ENCODE results near the gene NME7.
"Not testable (repeated sequence)": the region's sequence is repeated elsewhere in the genome, so short reads cannot be mapped to it uniquely, and the experiment has no call there.

The NME7 gene, protein sequence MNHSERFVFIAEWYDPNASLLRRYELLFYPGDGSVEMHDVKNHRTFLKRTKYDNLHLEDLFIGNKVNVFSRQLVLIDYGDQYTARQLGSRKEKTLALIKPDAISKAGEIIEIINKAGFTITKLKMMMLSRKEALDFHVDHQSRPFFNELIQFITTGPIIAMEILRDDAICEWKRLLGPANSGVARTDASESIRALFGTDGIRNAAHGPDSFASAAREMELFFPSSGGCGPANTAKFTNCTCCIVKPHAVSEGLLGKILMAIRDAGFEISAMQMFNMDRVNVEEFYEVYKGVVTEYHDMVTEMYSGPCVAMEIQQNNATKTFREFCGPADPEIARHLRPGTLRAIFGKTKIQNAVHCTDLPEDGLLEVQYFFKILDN

DNA sequence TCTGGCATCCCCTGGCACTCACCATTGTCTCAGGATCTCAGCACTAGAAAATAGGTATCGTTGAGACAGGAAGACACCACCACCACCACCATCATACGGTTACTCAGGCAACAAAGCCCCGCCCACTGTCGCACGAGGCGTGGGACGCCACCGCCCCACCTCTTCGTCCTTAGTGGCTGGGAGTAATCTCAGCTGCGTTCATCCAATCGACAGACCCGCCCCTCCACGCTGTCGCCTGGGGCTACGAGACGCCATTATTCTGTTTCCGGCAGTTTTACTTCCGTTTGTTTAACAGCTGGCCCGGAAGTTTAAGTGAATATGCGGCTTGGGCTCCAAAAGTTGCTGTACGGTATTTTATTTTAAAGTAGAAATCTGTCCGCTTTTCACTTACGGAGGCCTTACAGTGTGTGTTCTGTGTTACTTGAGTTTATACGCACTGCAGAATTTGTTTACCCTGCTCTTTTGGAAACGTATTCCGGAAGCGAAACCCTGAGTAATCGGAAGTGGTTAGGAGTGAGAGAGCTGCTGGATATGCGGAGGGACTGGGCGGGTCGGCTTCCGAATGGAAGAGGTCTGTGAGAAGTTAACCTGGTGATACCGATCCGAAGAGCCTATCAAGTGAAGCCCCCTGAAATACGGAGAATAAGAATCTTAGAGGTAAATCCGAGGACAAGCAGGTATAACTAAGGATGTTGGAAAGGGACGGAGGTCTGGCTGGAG lies at the start of gene NME7, which contains the start of gene BLZF1:
TSS of gene NME7 (minus strand) at position 112 of the 720 bp plus-strand sequence. CDS start at position 25, 87 bp downstream.
TSS of gene BLZF1 (plus strand) at position 510 of the 720 bp plus-strand sequence. CDS start 1,328 bp downstream, outside the sequence.
- TF ChIP-seq, protein P1, sequence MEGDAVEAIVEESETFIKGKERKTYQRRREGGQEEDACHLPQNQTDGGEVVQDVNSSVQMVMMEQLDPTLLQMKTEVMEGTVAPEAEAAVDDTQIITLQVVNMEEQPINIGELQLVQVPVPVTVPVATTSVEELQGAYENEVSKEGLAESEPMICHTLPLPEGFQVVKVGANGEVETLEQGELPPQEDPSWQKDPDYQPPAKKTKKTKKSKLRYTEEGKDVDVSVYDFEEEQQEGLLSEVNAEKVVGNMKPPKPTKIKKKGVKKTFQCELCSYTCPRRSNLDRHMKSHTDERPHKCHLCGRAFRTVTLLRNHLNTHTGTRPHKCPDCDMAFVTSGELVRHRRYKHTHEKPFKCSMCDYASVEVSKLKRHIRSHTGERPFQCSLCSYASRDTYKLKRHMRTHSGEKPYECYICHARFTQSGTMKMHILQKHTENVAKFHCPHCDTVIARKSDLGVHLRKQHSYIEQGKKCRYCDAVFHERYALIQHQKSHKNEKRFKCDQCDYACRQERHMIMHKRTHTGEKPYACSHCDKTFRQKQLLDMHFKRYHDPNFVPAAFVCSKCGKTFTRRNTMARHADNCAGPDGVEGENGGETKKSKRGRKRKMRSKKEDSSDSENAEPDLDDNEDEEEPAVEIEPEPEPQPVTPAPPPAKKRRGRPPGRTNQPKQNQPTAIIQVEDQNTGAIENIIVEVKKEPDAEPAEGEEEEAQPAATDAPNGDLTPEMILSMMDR (IDR thresholded peaks at IDR 0.05; ENCODE audit: low read depth, low read length) = no peak
- DNase-seq (ENCODE audit: extremely low read depth, low read depth) = peak; percentile 85

DNA sequence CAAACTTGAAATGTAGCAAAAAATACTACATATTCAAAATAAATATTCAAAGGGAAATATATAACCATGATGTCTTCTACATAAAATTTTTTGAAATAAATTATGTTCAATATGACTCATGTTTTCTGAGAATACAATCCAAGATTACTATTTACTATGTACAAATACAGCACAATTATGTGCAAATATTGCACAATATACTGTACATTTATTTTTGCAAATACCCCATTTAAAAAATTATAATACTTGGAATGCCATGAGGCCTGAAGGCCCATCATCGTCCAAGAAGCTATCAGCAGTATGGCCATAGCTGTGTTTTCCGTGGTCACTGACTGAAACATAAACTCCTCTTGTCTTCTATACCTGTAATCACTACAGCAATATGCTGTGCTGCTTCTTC lies 47.4 kb upstream of the NME7 start:
- TF ChIP-seq, protein P1 (IDR thresholded peaks at IDR 0.05; ENCODE audit: low read depth, low read length) = no peak
- DNase-seq (ENCODE audit: extremely low read depth, low read depth) = no peak

DNA sequence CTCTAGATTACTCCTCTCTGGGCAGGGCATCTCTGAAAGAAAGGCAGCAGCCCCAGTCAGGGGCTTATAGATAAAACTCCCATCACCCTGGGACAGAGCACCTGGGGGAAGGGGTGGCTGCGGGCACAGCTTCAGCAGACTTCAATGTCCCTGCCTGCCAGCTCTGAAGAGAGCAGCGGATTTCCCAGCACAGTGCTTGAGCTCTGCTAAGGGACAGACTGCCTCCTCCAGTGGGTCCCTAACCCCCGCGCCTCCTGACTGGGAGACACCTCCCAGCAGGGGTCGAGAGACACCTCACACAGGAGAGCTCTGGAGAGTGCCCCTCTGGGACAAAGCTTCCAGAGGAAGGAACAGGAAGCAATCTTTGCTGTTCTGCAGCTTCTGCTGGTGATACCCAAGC lies 40.7 kb upstream of the NME7 start:
- DNase-seq (ENCODE audit: extremely low read depth, low read depth) = not testable (repeated sequence)

DNA sequence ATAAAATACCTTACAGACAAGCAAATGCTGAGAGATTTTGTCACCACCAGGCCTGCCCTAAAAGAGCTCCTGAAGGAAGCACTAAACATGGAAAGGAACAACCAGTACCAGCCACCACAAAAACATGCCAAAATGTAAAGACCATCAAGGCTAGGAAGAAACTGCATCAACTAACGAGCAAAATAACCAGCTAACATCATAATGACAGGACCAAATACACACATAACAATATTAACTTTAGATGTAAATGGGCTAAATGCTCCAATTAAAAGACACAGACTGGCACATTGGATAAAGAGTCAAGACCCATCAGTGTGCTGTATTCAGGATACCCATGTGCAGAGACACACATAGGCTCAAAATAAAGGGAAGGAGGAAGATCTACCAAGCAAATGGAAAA lies 35.0 kb upstream of the NME7 start:
- DNase-seq (ENCODE audit: extremely low read depth, low read depth) = not testable (repeated sequence)

DNA sequence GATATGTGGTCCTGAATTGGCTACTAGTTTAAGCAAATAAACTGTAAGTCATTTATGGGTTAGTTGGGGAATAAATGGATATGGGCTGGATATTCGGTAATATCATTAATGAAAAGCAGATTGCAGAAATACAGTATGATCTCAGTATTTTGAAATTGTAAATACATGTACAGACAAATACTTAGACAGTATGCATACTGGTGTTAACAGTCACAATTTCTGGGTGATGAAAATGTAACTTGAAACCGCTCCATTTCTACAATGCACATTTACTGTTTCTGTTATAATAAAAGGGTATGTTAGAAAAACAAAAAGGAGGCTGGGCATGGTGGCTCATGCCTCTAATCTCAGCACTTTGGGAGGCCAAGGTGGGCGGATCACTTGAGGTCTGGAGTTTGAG lies 28.4 kb upstream of the NME7 start:
- TF ChIP-seq, protein P1 (IDR thresholded peaks at IDR 0.05; ENCODE audit: low read depth, low read length) = no peak
- DNase-seq (ENCODE audit: extremely low read depth, low read depth) = no peak

DNA sequence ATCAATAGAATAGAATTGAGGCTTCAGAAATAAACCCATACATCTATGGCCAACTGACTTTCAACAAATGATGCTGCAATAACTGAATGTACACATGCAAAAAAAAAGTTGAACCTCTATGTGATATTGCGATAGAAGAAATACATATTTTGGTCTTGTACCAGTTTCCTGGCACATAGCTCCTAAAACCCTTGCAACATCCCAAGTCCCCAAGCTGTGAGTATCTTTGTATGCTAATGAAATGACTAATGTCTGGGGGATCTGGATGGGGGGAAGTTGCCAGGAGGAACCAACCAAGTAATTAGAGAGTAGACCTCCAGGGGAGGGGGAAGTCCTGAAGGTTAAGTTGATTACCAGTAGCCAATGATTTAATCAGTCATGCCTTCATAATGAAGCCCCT lies 24.8 kb upstream of the NME7 start:
- TF ChIP-seq, protein P1 (IDR thresholded peaks at IDR 0.05; ENCODE audit: low read depth, low read length) = no peak
- DNase-seq (ENCODE audit: extremely low read depth, low read depth) = no peak

DNA sequence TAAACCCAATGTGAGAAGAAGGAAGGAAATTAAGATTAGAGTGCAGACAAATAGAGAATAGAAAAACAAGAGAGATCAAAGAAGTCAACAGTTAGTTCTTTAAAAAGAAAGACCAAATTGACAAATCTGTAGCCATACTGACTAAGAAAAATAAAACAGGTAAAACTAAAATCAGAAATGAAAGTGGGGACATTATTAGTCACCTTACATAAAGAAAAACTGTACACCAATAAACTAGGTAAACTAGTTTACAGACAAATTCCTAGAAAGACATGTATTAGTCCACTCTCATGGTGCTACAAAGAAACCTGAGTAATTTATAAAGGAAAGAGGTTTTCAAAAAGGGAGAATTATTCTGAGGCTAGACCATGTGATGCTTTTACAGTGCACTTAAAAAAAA lies 22.7 kb upstream of the NME7 start:
- DNase-seq (ENCODE audit: extremely low read depth, low read depth) = no peak
- TF ChIP-seq, protein P1 (IDR thresholded peaks at IDR 0.05; ENCODE audit: low read depth, low read length) = no peak

DNA sequence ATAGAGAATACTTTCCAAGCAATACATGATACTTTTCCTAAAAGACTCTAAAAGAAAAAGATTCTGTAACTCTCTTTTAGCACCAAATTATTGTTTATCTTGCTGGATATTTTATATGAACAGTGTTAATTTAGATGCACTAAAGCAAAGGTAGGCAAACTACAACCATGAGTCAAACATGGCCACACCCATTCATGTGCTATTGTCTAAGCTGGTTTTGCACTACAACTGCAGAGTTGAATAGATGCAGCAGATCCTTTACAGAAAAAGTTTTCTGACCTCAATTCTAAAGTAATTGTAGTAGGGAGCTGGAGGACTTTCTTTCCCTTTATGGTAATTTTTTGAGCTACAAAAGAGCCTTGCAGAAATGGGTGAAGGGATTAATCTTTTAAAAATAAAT lies 19.8 kb upstream of the NME7 start:
- TF ChIP-seq, protein P1 (IDR thresholded peaks at IDR 0.05; ENCODE audit: low read depth, low read length) = no peak

More for the DNA sequence above, 19.8 kb upstream of the NME7 start:
- DNase-seq (ENCODE audit: extremely low read depth, low read depth) = no peak

Measured in AG09319 (cell line).